Measurements from ENCODE around the gene TMEM106C. TPM values are rescaled to one million over a fixed set of nuclear protein-coding genes. Genes with fewer than 3 reads are reported as not detected.

TMEM106C gene
- total RNA-seq, 1 donor from 2014 or later: 31.3 TPM

DNA sequence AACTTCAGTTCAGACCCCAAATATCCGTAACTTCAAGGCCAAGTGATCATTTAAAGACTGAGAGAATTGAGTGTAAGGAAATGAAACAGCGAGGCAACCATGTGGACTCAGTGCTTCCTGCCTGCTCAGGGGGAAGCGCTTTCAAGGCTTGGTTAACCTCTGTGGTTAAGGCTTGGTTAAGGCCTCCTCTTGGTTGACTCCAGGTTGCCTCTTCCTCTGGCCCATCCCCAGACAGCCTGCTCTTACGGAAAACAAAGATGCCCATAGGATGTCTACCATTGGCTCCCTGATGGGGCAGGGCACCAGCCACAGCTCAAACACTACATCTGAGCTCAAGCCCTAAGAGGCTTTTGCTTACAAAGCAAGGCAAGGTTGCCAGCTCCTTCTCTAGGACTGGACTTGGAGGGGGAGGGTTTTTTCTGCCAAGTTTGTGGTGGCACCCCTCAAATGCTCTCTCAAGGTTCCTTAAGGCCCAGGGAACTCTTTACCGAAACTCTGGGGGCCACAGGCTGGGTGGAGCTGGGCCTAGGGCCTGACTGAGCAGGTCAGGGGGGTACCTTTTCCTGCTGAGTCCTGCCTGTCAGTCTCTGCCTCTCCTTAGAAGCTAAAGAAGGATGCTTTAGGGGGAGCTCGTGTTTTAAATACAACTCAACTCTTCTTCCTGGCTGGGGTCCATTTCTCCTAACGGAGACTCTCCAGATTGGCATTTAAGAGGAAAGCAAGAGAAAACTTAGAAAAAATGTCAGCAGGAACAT, 27.1 kb downstream of the TMEM106C start:
- Mint-ChIP-seq H3K27me3 (peaks cover 17% of the 10 kb centered on the region), H3K4me3 (no peak overlapping the region), H3K9me3 (no peaks in the 10 kb centered on the region), H3K27ac (peak overlapping the region; percentile 78), H3K4me1 (peaks cover 34% of the 10 kb centered on the region), H3K36me3 (ENCODE audit: low read depth) (no peaks in the 10 kb centered on the region)
- ChIA-PET POLR2A (interaction anchor here (0.9 to 1.1 kb wide), 2 partner anchors 12 to 14 kb away, joined by 3 to 4 read pairs; partner anchors contain the start of gene COL2A1), CTCF (no interaction called here)
- peak; percentile 99 for ATAC-seq (ENCODE audit: low read depth)
- DNase-seq: peak; percentile 29
- TF ChIP-seq, protein P1, sequence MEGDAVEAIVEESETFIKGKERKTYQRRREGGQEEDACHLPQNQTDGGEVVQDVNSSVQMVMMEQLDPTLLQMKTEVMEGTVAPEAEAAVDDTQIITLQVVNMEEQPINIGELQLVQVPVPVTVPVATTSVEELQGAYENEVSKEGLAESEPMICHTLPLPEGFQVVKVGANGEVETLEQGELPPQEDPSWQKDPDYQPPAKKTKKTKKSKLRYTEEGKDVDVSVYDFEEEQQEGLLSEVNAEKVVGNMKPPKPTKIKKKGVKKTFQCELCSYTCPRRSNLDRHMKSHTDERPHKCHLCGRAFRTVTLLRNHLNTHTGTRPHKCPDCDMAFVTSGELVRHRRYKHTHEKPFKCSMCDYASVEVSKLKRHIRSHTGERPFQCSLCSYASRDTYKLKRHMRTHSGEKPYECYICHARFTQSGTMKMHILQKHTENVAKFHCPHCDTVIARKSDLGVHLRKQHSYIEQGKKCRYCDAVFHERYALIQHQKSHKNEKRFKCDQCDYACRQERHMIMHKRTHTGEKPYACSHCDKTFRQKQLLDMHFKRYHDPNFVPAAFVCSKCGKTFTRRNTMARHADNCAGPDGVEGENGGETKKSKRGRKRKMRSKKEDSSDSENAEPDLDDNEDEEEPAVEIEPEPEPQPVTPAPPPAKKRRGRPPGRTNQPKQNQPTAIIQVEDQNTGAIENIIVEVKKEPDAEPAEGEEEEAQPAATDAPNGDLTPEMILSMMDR (IDR thresholded peaks at IDR 0.05): no peak
- intact Hi-C loops (cut with micrococcal nuclease): loop anchor here (1.0 kb wide), 3 partner anchors 11 to 167 kb away; partner anchors contain the start of genes ASB8 and TMEM106C

DNA sequence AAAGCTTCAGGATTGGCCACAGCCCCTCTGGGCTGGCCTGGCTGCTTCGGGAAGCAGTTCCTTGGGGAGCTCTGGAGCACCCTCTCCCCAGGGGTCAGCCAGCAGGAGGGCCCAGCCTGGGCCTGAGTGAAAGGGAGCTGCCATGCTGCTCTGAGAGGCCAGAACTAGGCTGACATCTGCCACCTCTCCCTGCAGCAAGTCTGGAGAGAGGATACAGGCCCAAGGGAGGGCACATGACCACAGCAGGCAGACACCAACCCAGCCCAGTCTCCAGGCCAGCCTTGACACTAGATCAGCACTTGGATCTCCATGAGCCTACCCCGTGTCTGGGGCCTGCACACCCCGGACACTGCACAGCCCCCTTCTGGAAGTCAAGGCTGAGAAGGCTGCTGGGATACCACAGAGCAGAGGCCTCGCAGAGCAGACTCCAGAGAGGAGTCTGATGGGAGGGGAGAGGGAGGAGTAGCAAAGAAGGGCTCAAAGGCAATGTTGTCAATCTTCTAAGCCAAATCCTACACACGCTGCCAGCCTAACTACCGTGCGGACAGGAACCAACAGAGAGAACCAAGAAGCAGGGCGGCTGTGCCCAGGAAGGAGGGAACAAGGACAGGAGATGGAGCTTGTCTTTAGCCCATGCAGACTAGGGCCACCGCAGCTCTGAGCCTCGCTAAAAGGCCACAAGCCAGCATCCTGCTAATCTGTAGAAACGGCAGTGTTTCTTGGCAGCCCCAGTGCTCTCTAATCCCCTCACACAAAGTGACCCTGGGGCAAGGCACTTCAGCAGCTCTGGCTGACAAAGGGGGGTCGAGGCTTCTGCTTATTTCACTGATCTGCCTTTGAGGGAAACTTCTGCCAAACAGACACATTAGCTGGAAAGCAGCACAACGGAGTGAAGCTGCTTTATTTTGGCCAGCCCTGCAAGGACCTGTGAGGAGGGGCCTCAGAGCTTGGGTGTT, 28.0 kb downstream of the TMEM106C start:
- intact Hi-C loops (cut with micrococcal nuclease): no loop called here
- Mint-ChIP-seq H3K4me1 (peaks cover 34% of the 10 kb centered on the region), H3K27ac (no peak overlapping the region), H3K9me3 (no peaks in the 10 kb centered on the region), H3K4me3 (no peak overlapping the region), H3K36me3 (ENCODE audit: low read depth) (no peaks in the 10 kb centered on the region), H3K27me3 (peaks cover 20% of the 10 kb centered on the region)
- TF ChIP-seq, protein P1 (IDR thresholded peaks at IDR 0.05): no peak
- no peak for ATAC-seq (ENCODE audit: low read depth)
- ChIA-PET CTCF (no interaction called here), POLR2A (interaction anchor here (1.1 kb wide), 1 partner anchor 13 kb away, joined by 3 read pairs; the partner anchor contains the start of gene COL2A1)
- DNase-seq: peak; percentile 11

DNA sequence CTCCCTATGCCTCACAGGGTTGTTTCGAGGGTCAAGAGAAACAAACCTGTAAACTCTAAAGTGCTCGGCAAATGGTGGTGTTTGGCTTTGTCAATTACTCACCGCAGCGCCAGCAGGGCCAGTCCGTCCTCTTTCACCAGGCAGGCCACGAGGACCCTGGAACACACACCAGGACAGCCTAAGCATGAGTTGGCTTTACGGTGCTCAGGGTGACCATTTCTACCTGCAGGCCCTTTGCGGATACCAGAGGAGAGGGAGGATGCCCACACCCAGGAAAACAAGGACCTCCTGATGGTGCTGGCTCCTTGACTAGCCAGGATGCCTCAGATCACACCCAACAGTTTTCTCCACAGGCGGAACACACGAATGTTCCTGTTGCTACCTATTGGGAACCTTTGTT, 29.4 kb downstream of the TMEM106C start:
- TF ChIP-seq, protein P1 (IDR thresholded peaks at IDR 0.05): no peak
- no peak for DNase-seq
- ChIA-PET CTCF (no interaction called here), POLR2A (no interaction called here)
- Mint-ChIP-seq H3K36me3 (ENCODE audit: low read depth) (no peaks in the 10 kb centered on the region), H3K4me3 (no peak overlapping the region), H3K27me3 (peaks cover 25% of the 10 kb centered on the region), H3K9me3 (no peaks in the 10 kb centered on the region), H3K27ac (no peak overlapping the region), H3K4me1 (peaks cover 30% of the 10 kb centered on the region)
- no peak for ATAC-seq (ENCODE audit: low read depth)
- intact Hi-C loops (cut with micrococcal nuclease): no loop called here

DNA sequence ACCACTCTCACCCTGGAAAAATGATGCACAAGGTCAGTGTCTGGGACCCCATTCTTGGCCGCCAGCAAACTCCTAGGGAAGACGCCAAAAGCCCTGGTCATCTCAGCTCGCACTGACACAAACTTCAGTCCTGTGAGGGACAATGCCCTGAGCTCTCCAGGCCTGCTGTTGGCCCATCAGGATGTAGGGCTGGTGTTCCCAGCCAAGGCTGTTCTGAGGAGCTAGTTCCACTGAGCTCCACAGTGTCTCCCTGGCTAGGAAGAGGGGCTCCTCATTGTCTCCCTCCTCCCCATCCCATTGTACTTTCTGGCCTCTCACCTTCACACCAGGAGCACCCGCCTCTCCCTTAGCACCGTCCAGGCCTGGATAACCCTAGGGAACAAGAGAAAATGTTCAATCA, 30.1 kb downstream of the TMEM106C start:
- no peak overlapping the region for H3K4me3 Mint-ChIP-seq
- no peak overlapping the region for H3K27ac Mint-ChIP-seq
- ChIA-PET POLR2A (no interaction called here), CTCF (no interaction called here)
- peaks cover 29% of the 10 kb centered on the region for H3K4me1 Mint-ChIP-seq
- TF ChIP-seq, protein P1 (IDR thresholded peaks at IDR 0.05): no peak
- no peak for DNase-seq
- no peak for ATAC-seq (ENCODE audit: low read depth)
- no peaks in the 10 kb centered on the region for H3K9me3 Mint-ChIP-seq
- H3K36me3 Mint-ChIP-seq (ENCODE audit: low read depth): no peaks in the 10 kb centered on the region
- intact Hi-C loops (cut with micrococcal nuclease): no loop called here
- peaks cover 32% of the 10 kb centered on the region for H3K27me3 Mint-ChIP-seq

DNA sequence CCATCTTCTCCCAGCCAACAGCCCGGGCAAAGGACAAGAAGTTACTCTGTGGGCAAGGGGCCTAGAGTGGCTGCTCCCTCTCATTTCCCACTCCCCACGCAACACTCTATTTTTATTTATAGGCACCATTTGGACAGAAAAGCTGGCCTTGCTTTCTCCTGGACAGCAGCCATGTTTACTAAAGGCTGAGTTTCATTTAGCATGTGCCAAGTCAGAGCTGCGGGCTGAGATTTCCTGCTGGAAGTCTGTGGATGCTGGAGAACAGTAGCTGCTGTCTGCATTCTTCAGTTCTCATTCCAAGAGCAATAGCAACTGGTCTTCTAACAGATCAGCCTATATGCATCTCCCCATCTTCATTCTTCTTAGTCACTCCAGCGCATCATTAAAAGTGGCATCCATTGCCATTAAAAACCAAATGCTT, 32.6 kb downstream of the TMEM106C start:
- TF ChIP-seq, protein P1 (IDR thresholded peaks at IDR 0.05): no peak
- no peaks in the 10 kb centered on the region for H3K36me3 Mint-ChIP-seq (ENCODE audit: low read depth)
- POLR2A ChIA-PET: no interaction called here
- intact Hi-C loops (cut with micrococcal nuclease): no loop called here
- H3K9me3 Mint-ChIP-seq: no peaks in the 10 kb centered on the region
- H3K27ac Mint-ChIP-seq: no peak overlapping the region
- peaks cover 56% of the 10 kb centered on the region for H3K27me3 Mint-ChIP-seq
- H3K4me3 Mint-ChIP-seq: no peak overlapping the region
- DNase-seq: no peak
- H3K4me1 Mint-ChIP-seq: peaks cover 8% of the 10 kb centered on the region
- CTCF ChIA-PET: no interaction called here
- ATAC-seq (ENCODE audit: low read depth): no peak
